Measurements from ENCODE around the gene BLOC1S1. TPM values are rescaled to one million over a fixed set of nuclear protein-coding genes. Genes with fewer than 3 reads are reported as not detected.

The BLOC1S1 gene
- total and polyA plus RNA-seq, 10 of the 15 experiments (the other 5 are each of a cell fraction or from before 2014, with no cell fraction given) = 126 to 285 (median 166) TPM

DNA sequence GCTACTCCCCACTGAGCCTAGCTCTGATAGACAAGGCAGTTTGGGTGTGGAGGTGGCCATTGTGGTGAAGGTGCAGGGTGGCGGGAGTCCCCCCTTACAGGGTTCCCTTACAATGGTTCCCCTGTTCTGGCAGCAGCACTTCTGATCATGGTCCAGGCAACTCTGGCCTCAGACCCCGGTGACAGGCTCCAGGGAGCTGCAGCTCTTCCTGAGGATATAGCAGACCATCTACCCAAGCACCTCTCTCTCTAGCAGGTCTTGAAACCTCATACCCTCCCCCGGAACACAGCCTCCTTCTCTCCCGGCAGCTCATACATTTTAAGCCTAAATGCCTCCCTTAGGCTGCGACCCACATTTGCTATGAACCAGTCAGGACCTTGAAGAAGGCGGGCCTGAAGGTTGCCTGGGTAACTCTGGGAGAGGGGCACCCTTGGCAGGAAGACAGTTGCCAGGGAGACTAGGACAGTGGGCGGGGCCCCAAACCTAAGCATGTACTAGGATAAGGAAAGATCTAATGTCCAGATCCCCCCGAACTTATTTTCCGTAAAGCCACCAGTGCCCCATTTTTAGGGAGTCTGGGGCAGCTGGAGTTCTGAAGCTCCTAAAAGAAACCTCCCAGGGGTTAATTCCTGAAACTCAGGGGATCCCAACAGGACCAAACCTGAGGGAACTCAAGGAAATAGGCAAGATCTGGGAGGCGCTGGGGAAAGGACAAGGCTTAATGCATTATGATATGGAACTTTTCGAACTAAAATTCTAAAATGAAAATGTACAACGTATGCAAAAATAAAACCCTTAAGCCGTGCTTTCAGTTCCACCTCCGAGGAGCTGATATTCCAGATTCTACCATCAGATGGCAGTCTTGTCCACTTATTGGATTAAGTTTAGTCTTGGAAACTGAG, 22.5 kb downstream of the BLOC1S1 start (continued):
- TF ChIP-seq, protein P1, sequence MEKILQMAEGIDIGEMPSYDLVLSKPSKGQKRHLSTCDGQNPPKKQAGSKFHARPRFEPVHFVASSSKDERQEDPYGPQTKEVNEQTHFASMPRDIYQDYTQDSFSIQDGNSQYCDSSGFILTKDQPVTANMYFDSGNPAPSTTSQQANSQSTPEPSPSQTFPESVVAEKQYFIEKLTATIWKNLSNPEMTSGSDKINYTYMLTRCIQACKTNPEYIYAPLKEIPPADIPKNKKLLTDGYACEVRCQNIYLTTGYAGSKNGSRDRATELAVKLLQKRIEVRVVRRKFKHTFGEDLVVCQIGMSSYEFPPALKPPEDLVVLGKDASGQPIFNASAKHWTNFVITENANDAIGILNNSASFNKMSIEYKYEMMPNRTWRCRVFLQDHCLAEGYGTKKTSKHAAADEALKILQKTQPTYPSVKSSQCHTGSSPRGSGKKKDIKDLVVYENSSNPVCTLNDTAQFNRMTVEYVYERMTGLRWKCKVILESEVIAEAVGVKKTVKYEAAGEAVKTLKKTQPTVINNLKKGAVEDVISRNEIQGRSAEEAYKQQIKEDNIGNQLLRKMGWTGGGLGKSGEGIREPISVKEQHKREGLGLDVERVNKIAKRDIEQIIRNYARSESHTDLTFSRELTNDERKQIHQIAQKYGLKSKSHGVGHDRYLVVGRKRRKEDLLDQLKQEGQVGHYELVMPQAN (conservative IDR thresholded peaks at IDR 0.05) = 0 out of 2 replicates have a peak, but pooled peaks have one; percentile 44
- TF ChIP-seq, protein P2, sequence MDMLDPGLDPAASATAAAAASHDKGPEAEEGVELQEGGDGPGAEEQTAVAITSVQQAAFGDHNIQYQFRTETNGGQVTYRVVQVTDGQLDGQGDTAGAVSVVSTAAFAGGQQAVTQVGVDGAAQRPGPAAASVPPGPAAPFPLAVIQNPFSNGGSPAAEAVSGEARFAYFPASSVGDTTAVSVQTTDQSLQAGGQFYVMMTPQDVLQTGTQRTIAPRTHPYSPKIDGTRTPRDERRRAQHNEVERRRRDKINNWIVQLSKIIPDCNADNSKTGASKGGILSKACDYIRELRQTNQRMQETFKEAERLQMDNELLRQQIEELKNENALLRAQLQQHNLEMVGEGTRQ (IDR thresholded peaks at IDR 0.05; ENCODE audit: borderline replicate concordance, low read depth, low read length) = no peak
- no peak for TF ChIP-seq ZNF384 (IDR thresholded peaks at IDR 0.05; ENCODE audit: borderline replicate concordance, low read depth, low read length)
- TF ChIP-seq RUNX3 (IDR thresholded peaks at IDR 0.05; ENCODE audit: low read length) = peak; percentile 27; the same call in 1 of the 2 replicates
- TF ChIP-seq SREBF2 (IDR thresholded peaks at IDR 0.05; ENCODE audit: low read length) = no peak
- no peak for TF ChIP-seq SMAD1 (IDR thresholded peaks at IDR 0.05; ENCODE audit: low read depth, partially characterized antibody)
- TF ChIP-seq, protein P3, sequence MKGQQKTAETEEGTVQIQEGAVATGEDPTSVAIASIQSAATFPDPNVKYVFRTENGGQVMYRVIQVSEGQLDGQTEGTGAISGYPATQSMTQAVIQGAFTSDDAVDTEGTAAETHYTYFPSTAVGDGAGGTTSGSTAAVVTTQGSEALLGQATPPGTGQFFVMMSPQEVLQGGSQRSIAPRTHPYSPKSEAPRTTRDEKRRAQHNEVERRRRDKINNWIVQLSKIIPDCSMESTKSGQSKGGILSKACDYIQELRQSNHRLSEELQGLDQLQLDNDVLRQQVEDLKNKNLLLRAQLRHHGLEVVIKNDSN (IDR thresholded peaks at IDR 0.05; ENCODE audit: borderline replicate concordance, extremely low read length, insufficient read depth, low read depth, low read length) = no peak
- TF ChIP-seq, protein P4, sequence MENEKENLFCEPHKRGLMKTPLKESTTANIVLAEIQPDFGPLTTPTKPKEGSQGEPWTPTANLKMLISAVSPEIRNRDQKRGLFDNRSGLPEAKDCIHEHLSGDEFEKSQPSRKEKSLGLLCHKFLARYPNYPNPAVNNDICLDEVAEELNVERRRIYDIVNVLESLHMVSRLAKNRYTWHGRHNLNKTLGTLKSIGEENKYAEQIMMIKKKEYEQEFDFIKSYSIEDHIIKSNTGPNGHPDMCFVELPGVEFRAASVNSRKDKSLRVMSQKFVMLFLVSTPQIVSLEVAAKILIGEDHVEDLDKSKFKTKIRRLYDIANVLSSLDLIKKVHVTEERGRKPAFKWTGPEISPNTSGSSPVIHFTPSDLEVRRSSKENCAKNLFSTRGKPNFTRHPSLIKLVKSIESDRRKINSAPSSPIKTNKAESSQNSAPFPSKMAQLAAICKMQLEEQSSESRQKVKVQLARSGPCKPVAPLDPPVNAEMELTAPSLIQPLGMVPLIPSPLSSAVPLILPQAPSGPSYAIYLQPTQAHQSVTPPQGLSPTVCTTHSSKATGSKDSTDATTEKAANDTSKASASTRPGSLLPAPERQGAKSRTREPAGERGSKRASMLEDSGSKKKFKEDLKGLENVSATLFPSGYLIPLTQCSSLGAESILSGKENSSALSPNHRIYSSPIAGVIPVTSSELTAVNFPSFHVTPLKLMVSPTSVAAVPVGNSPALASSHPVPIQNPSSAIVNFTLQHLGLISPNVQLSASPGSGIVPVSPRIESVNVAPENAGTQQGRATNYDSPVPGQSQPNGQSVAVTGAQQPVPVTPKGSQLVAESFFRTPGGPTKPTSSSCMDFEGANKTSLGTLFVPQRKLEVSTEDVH (IDR thresholded peaks at IDR 0.05; ENCODE audit: low read depth, partially characterized antibody) = peak; percentile 34
- TF ChIP-seq NFYB (IDR thresholded peaks at IDR 0.05; ENCODE audit: insufficient read depth, low read depth, low read length) = no peak
- no peak for TF ChIP-seq CREB1 (IDR thresholded peaks at IDR 0.05; ENCODE audit: low read depth)
- TF ChIP-seq, protein P5, sequence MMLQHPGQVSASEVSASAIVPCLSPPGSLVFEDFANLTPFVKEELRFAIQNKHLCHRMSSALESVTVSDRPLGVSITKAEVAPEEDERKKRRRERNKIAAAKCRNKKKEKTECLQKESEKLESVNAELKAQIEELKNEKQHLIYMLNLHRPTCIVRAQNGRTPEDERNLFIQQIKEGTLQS (IDR thresholded peaks at IDR 0.05; ENCODE audit: borderline replicate concordance, extremely low read depth, low read depth, low read length) = no peak
- TF ChIP-seq STAT1 (conservative IDR thresholded peaks at IDR 0.05) = no peak
- TF ChIP-seq, protein P6, sequence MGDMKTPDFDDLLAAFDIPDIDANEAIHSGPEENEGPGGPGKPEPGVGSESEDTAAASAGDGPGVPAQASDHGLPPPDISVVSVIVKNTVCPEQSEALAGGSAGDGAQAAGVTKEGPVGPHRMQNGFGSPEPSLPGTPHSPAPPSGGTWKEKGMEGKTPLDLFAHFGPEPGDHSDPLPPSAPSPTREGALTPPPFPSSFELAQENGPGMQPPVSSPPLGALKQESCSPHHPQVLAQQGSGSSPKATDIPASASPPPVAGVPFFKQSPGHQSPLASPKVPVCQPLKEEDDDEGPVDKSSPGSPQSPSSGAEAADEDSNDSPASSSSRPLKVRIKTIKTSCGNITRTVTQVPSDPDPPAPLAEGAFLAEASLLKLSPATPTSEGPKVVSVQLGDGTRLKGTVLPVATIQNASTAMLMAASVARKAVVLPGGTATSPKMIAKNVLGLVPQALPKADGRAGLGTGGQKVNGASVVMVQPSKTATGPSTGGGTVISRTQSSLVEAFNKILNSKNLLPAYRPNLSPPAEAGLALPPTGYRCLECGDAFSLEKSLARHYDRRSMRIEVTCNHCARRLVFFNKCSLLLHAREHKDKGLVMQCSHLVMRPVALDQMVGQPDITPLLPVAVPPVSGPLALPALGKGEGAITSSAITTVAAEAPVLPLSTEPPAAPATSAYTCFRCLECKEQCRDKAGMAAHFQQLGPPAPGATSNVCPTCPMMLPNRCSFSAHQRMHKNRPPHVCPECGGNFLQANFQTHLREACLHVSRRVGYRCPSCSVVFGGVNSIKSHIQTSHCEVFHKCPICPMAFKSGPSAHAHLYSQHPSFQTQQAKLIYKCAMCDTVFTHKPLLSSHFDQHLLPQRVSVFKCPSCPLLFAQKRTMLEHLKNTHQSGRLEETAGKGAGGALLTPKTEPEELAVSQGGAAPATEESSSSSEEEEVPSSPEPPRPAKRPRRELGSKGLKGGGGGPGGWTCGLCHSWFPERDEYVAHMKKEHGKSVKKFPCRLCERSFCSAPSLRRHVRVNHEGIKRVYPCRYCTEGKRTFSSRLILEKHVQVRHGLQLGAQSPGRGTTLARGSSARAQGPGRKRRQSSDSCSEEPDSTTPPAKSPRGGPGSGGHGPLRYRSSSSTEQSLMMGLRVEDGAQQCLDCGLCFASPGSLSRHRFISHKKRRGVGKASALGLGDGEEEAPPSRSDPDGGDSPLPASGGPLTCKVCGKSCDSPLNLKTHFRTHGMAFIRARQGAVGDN (IDR thresholded peaks at IDR 0.05) = peak; percentile 80; the same call in 1 of the 2 replicates

Data from GM12878 (cell line).